ENCODE results near the gene NEB.
"Not testable (repeated sequence)": the region's sequence is repeated elsewhere in the genome, so short reads cannot be mapped to it uniquely, and the experiment has no call there.

The NEB gene

GRCh38 chr2:151644580-151644979 is 89.7 kb downstream of the NEB start:
- Histone ChIP-seq H3K36me3 (ENCODE audit: control insufficient read depth, low read length) (no peaks in the 10 kb centered on the region), H3F3A (ENCODE audit: control insufficient read depth, insufficient read depth) (no peaks in the 10 kb centered on the region), H3K9me2 (replicated peaks; ENCODE audit: control insufficient read depth, low read length) (no peaks in the 10 kb centered on the region), H3K4me1 (ENCODE audit: control insufficient read depth, low read length) (no peaks in the 10 kb centered on the region), H3K9me3 (ENCODE audit: control insufficient read depth, insufficient read depth, low read length) (no peaks in the 10 kb centered on the region), H3K79me2 (ENCODE audit: control insufficient read depth, low read length) (no peaks in the 10 kb centered on the region), H3K27me3 (ENCODE audit: control insufficient read depth, low read length) (no peaks in the 10 kb centered on the region), H3K4me3 (ENCODE audit: low read length) (no peak overlapping the region), H4K20me1 (ENCODE audit: control insufficient read depth, insufficient read depth, low read depth, low read length) (no peaks in the 10 kb centered on the region), H3K4me2 (ENCODE audit: low read length) (no peak overlapping the region), H3K27ac (ENCODE audit: low read depth, low read length) (no peak overlapping the region)
- TF ChIP-seq CTCF (IDR thresholded peaks at IDR 0.05; ENCODE audit: low read depth, low read length, poor library complexity, severe bottlenecking) (no peak), EZH2phosphoT487 (IDR thresholded peaks at IDR 0.05; ENCODE audit: borderline replicate concordance, low read length) (no peak)

DNA sequence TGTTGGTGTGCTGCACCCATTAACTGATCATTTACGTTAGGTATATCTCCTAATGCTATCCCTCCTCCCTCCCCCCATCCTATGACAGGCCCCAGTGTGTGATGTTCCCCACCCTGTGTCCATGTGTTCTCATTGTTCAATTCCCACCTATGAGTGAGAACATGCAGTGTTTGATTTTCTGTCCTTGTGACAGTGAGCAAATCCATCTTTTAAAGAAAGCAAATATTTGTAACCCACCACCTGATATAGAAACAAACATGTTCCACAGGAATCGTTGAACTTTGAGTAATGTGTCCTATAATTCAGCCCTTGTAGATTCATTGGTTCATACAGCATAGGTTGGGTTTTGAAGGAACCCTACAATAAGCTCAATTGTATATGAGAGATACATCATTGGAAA is 92.4 kb downstream of the NEB start:
- not testable (repeated sequence) for H3K4me1 ChIP-seq (ENCODE audit: control insufficient read depth, low read length); H4K20me1 ChIP-seq (ENCODE audit: control insufficient read depth, insufficient read depth, low read depth, low read length); H3K9me3 ChIP-seq (ENCODE audit: control insufficient read depth, insufficient read depth, low read length); H3K9me2 ChIP-seq (replicated peaks; ENCODE audit: control insufficient read depth, low read length); H3K79me2 ChIP-seq (ENCODE audit: control insufficient read depth, low read length); H3F3A ChIP-seq (ENCODE audit: control insufficient read depth, insufficient read depth); H3K36me3 ChIP-seq (ENCODE audit: control insufficient read depth, low read length); H3K4me3 ChIP-seq (ENCODE audit: low read length); H3K27me3 ChIP-seq (ENCODE audit: control insufficient read depth, low read length); H3K4me2 ChIP-seq (ENCODE audit: low read length); H3K27ac ChIP-seq (ENCODE audit: low read depth, low read length)

DNA sequence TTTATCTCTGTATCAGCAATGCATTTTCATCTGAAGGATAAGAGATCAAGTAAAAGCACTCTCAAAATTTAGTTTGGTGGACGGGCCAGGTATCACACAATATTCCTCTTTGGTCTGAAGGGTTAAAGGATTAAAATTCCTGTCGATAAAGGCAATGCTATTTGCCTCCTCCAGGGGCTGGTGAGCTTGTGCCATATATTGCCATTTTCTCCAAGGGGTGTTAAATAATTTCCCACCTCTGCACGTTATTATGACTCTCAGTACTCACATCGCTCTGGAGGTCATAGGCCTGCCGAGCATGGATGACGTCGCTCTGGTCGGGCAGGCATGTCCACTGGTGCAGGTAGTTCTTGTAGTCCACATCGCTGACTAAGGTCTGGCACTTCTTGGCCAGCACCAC is 94.2 kb downstream of the NEB start:
- H4K20me1 ChIP-seq (ENCODE audit: control insufficient read depth, insufficient read depth, low read depth, low read length), result no peaks in the 10 kb centered on the region
- H3K9me3 ChIP-seq (ENCODE audit: control insufficient read depth, insufficient read depth, low read length), result no peaks in the 10 kb centered on the region
- H3K9me2 ChIP-seq (replicated peaks; ENCODE audit: control insufficient read depth, low read length), result no peaks in the 10 kb centered on the region
- H3K4me1 ChIP-seq (ENCODE audit: control insufficient read depth, low read length), result peaks cover 7% of the 10 kb centered on the region
- H3K27me3 ChIP-seq (ENCODE audit: control insufficient read depth, low read length), result peaks cover 2% of the 10 kb centered on the region; the same call in 1 of the 2 replicates
- no peak overlapping the region for H3K4me3 ChIP-seq (ENCODE audit: low read length)
- TF ChIP-seq CTCF (IDR thresholded peaks at IDR 0.05; ENCODE audit: low read depth, low read length, poor library complexity, severe bottlenecking) (no peak), EZH2phosphoT487 (IDR thresholded peaks at IDR 0.05; ENCODE audit: borderline replicate concordance, low read length) (no peak)
- no peaks in the 10 kb centered on the region for H3F3A ChIP-seq (ENCODE audit: control insufficient read depth, insufficient read depth)
- no peaks in the 10 kb centered on the region for H3K36me3 ChIP-seq (ENCODE audit: control insufficient read depth, low read length)
- no peak overlapping the region for H3K4me2 ChIP-seq (ENCODE audit: low read length)
- no peak overlapping the region for H3K27ac ChIP-seq (ENCODE audit: low read depth, low read length)
- no peaks in the 10 kb centered on the region for H3K79me2 ChIP-seq (ENCODE audit: control insufficient read depth, low read length)

- H3K4me3 ChIP-seq (ENCODE audit: low read length), result no peak overlapping the region
- no peaks in the 10 kb centered on the region for H3F3A ChIP-seq (ENCODE audit: control insufficient read depth, insufficient read depth)
- TF ChIP-seq EZH2phosphoT487 (IDR thresholded peaks at IDR 0.05; ENCODE audit: borderline replicate concordance, low read length) (no peak), CTCF (IDR thresholded peaks at IDR 0.05; ENCODE audit: low read depth, low read length, poor library complexity, severe bottlenecking) (no peak)
- no peaks in the 10 kb centered on the region for H3K9me3 ChIP-seq (ENCODE audit: control insufficient read depth, insufficient read depth, low read length)
- no peaks in the 10 kb centered on the region for H3K36me3 ChIP-seq (ENCODE audit: control insufficient read depth, low read length)
- peaks cover 7% of the 10 kb centered on the region for H3K4me1 ChIP-seq (ENCODE audit: control insufficient read depth, low read length)
- peaks cover 2% of the 10 kb centered on the region; the same call in 1 of the 2 replicates for H3K27me3 ChIP-seq (ENCODE audit: control insufficient read depth, low read length)
- H3K27ac ChIP-seq (ENCODE audit: low read depth, low read length), result no peak overlapping the region
- H3K9me2 ChIP-seq (replicated peaks; ENCODE audit: control insufficient read depth, low read length), result no peaks in the 10 kb centered on the region
- H3K79me2 ChIP-seq (ENCODE audit: control insufficient read depth, low read length), result no peaks in the 10 kb centered on the region
- H4K20me1 ChIP-seq (ENCODE audit: control insufficient read depth, insufficient read depth, low read depth, low read length), result no peaks in the 10 kb centered on the region
- H3K4me2 ChIP-seq (ENCODE audit: low read length), result no peak overlapping the region
Observed at GRCh38 chr2:151638990-151639389, 95.3 kb downstream of the NEB start.
